Mucosa of rectum (tissue), 2 donors: Measurements from ENCODE around the gene CERS1.

Experiments
- H3K27ac ChIP-seq, 2 donors: one replicate each; pipeline ENCODE4 v1.7.0; 2013; ENCODE audit warnings: inconsistent platforms in 2 of 2, low read depth in 2 of 2, low read length in 2 of 2
- H3K27me3 ChIP-seq, 2 donors: one replicate each; pipeline ENCODE4 v1.7.0; 2013; ENCODE audit warnings: low read length in 2 of 2; ENCODE audit not compliant: control insufficient read depth in 2 of 2, insufficient read depth in 2 of 2
- H3K36me3 ChIP-seq, 2 donors: one replicate each; pipeline ENCODE4 v1.7.0; 2013; ENCODE audit warnings: low read length in 2 of 2; ENCODE audit not compliant: control insufficient read depth in 2 of 2, insufficient read depth in 2 of 2
- H3K4me1 ChIP-seq, 2 donors: one replicate each; pipeline ENCODE4 v1.7.0; 2013; ENCODE audit warnings: low read length in 2 of 2, mild to moderate bottlenecking in 1 of 2; ENCODE audit not compliant: control insufficient read depth in 2 of 2, insufficient read depth in 2 of 2
- H3K4me3 ChIP-seq, 2 donors: one replicate each; pipeline ENCODE4 v1.7.0; 2013; ENCODE audit warnings: low read length in 2 of 2
- H3K9ac ChIP-seq, 2 donors: one replicate each; pipeline ENCODE4 v1.7.0; 2013; ENCODE audit warnings: low read length in 2 of 2, low read depth in 1 of 2, mild to moderate bottlenecking in 1 of 2
- H3K9me3 ChIP-seq, 2 donors: one replicate each; pipeline ENCODE4 v1.7.0; 2013; ENCODE audit warnings: low read length in 2 of 2; ENCODE audit not compliant: control insufficient read depth in 2 of 2
- donor health status: healthy.
- donor health status: Normal muscosa, but diverticular disease.

The CERS1 gene

DNA sequence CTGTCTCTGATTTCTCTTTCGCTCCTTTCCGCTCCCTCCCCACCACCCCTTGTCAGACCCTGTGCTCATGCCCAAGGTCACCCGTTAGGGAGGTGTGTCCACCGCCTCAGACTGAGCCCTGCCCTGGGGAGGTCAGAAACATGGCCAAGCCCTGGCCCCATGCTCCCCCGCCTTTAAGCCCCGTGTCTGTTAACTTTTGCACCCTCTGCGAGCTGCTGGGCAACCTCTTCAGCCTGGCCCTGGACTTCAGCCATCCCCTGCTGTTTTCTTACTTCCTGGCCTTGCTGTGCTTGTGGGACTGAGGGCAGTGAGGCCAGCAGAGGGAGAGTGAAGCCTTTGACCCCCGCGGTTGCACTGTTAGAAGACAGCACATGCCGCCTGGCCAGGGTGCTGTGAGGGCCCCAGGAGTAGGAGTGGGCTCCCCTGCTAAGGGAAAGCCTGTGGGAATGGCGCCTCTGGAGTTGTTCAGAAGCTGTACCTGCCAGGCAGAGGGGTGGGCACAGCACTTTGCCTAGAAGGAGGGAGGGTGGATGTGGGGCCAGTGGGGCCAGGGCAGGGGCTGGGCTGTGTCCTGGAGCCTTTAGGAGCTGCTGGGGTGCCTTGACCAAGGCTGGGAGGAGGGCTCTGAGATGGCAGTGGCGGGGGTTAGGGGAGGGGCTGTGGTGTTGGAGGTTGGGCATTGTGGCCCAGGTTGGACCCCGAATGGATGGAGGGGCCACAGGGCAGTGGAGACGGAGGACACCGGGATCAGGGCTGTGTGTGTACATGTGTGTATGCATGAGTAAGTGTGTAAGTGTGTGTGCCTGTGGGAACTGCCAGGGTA is 56.3 kb downstream of the CERS1 start:
- H3K4me1 ChIP-seq, result peaks cover 29 to 38% of the 10 kb centered on the region in 2 donors
- no peaks in the 10 kb centered on the region for H3K27me3 ChIP-seq
- no peak overlapping the region for H3K4me3 ChIP-seq
- H3K9me3 ChIP-seq, result no peaks in the 10 kb centered on the region
- no peak overlapping the region for H3K9ac ChIP-seq
- H3K36me3 ChIP-seq, result peaks cover 9 to 21% of the 10 kb centered on the region in 2 donors
- H3K27ac ChIP-seq, result no peak overlapping the region

- H3K4me3 ChIP-seq, result peak overlapping the region; percentile 72 to 83
- peaks cover 35 to 48% of the 10 kb centered on the region in 2 donors for H3K4me1 ChIP-seq
- peaks cover 9 to 16% of the 10 kb centered on the region in 2 donors for H3K36me3 ChIP-seq
- no peaks in the 10 kb centered on the region for H3K27me3 ChIP-seq
- peak overlapping the region; percentile 91 to 94 for H3K27ac ChIP-seq
- no peaks in the 10 kb centered on the region for H3K9me3 ChIP-seq
- peak overlapping the region; percentile 79 to 85 for H3K9ac ChIP-seq
Measured at GRCh38 chr19:18834644-18834984, 61.3 kb downstream of the CERS1 start.

DNA sequence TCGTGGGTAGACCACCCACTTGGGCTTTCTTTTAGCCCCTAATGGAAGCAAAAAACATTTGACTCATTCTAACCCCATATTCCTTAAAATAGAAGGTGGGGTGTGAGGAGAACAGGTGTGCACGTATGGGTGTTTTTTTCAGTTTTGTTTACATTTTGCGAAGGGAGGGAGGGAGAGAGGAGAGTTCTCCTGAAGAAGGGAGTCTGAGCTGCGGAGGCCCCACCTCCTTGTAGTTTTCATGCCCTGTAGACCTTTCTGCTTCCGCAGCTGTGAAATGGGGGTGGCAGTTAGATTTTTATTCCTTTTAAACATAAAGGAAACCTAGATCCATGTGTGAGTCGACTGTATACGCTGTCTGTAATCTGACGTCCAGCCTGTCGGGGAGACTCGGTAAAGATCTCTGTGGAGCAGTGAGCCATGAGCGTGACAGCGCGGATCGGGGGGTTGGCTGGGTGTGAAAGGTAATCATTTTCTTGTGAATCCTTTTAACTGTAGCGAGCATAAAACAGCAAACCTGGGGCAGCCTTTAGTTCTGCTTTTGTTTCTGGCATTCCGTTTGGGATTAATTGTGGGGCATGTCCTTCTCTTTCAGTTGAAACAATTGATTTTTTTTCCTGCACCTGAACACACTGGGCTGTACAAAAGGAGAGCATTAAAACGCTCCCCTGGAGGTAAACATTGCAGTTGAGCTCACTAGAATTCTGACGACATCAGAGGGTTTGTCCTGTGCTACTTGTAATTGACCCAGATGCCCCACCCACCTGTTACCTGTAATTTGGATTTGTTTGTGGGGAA is 61.9 kb downstream of the CERS1 start:
- Histone ChIP-seq H3K36me3 (peaks cover 9 to 16% of the 10 kb centered on the region in 2 donors), H3K27ac (peak overlapping the region; percentile 91 to 94), H3K4me1 (peaks cover 35 to 44% of the 10 kb centered on the region in 2 donors), H3K4me3 (peak overlapping the region; percentile 72 to 83), H3K27me3 (no peaks in the 10 kb centered on the region), H3K9me3 (no peaks in the 10 kb centered on the region), H3K9ac (peak overlapping the region; percentile 79 to 85)

DNA sequence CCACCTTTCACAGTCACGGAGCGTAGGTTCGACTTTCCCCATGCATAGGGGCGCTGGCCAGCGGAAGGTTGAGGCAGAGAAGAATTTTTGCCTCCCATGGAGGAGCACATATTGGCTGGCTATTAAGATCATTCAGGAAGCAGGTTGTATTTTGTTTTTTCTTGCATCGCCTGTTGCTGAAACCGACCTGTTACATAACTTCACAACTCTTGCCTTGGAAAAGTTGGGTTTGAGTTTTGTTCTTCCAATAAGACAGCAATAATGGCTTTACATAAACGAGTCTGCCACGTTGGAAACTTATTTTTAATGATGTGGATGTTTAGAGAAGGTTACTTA is 62.8 kb downstream of the CERS1 start:
- H3K4me1 ChIP-seq, result peaks cover 35 to 44% of the 10 kb centered on the region in 2 donors
- H3K27ac ChIP-seq, result peak overlapping the region; percentile 91 to 94

GRCh38 chr19:18832306-18833140 is 63.4 kb downstream of the CERS1 start:
- peaks cover 3 to 9% of the 10 kb centered on the region in 2 donors for H3K36me3 ChIP-seq
- peak overlapping the region; percentile 91 to 94 for H3K27ac ChIP-seq
- peak overlapping the region; percentile 72 to 83 for H3K4me3 ChIP-seq
- H3K9ac ChIP-seq, result peak overlapping the region; percentile 85 to 95
- H3K27me3 ChIP-seq, result no peaks in the 10 kb centered on the region
- no peaks in the 10 kb centered on the region for H3K9me3 ChIP-seq
- H3K4me1 ChIP-seq, result peaks cover 35 to 39% of the 10 kb centered on the region in 2 donors

More for the DNA sequence above, 62.8 kb downstream of the CERS1 start:
- H3K9me3 ChIP-seq, result no peaks in the 10 kb centered on the region
- H3K27me3 ChIP-seq, result no peaks in the 10 kb centered on the region
- peak overlapping the region; percentile 85 to 95 for H3K9ac ChIP-seq
- peaks cover 9 to 15% of the 10 kb centered on the region in 2 donors for H3K36me3 ChIP-seq
- H3K4me3 ChIP-seq, result peak overlapping the region; percentile 72 to 83

- peaks cover 0 to 5% of the 10 kb centered on the region in 2 donors for H3K9me3 ChIP-seq
- H3K4me3 ChIP-seq, result peak within 1 kb of the TSS; percentile 72 to 86
- H3K4me1 ChIP-seq, result peaks cover 31 to 33% of the 10 kb centered on the region in 2 donors
- peak within 1 kb of the TSS; percentile 91 to 94 for H3K27ac ChIP-seq
- H3K36me3 ChIP-seq, result peaks cover 0 to 6% of the 10 kb centered on the region in 2 donors
- H3K9ac ChIP-seq, result peak within 1 kb of the TSS; percentile 85 to 95
- no peaks in the 10 kb centered on the region for H3K27me3 ChIP-seq
Measured at GRCh38 chr19:18831524-18832305, 64.2 kb downstream of the CERS1 start, which contains the start of gene UPF1. UPF1 (plus strand) TSS chr19:18831959; CDS start chr19:18832210, 251 bp downstream.

DNA sequence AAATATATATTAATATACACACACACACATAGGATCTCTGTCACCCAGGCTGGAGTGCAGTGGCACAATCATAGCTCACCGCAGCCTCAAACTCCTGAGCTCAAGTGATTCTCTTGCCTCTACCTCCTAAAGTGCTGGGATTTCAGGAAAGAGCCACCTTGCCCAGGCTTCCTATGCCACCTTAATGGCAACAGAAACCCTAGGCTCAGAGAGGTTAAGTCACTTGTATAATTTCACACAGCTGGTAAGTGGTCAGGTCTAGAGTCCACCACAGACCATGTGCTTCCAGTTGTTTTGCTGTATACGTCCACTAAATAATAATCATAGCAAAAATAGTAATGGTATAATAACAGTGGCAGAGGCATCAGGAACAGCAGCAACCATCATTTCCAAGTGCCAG is 65.5 kb downstream of the CERS1 start:
- Histone ChIP-seq H3K36me3 (no peaks in the 10 kb centered on the region), H3K27ac (no peak overlapping the region), H3K9ac (no peak overlapping the region), H3K9me3 (peaks cover 0 to 5% of the 10 kb centered on the region in 2 donors), H3K4me3 (no peak overlapping the region), H3K27me3 (no peaks in the 10 kb centered on the region), H3K4me1 (peaks cover 21% of the 10 kb centered on the region in 2 donors)

- H3K27me3 ChIP-seq, result no peaks in the 10 kb centered on the region
- no peaks in the 10 kb centered on the region for H3K36me3 ChIP-seq
- peaks cover 4 to 6% of the 10 kb centered on the region in 2 donors for H3K4me1 ChIP-seq
- H3K9ac ChIP-seq, result no peak overlapping the region
- H3K27ac ChIP-seq, result no peak overlapping the region
- peaks cover 0 to 5% of the 10 kb centered on the region in 2 donors for H3K9me3 ChIP-seq
- H3K4me3 ChIP-seq, result no peak overlapping the region
Measured at GRCh38 chr19:18828786-18829185, 67.2 kb downstream of the CERS1 start.
